SK-N-SH treated with all-trans-retinoic acid at 6 μM for 48 hours (cell line): ENCODE data around the gene IRS2.

ENCODE experiments used
- ATAC-seq: fragments of 200-7000 bp; cut with Tn5 transposase; 3 replicates; pipeline ENCODE4 v1.9.1; 2020; ENCODE audit warnings: mild to moderate bottlenecking, moderate library complexity
- ARNTL ChIP-seq: fragments of 450-650 bp; formaldehyde crosslinking; IDR thresholded peaks from 2 replicates; pipeline ENCODE4 v1.5.0; 2020; ENCODE audit warnings: low read depth, mild to moderate bottlenecking, moderate library complexity, borderline replicate concordance
- BACH2 ChIP-seq: fragments of 250-450 bp; sonication (Bioruptor Pico); IDR thresholded peaks from 2 replicates; pipeline ENCODE4 v1.9.0; 2021; ENCODE audit warnings: mild to moderate bottlenecking, borderline replicate concordance
- CREB5 ChIP-seq: fragments of 250-450 bp; sonication (Bioruptor Pico); IDR thresholded peaks from 2 replicates; pipeline ENCODE4 v1.5.1; 2020; ENCODE audit warnings: low read depth, mild to moderate bottlenecking, moderate library complexity
- CSDC2 ChIP-seq: fragments of 250-450 bp; sonication (Bioruptor Pico); IDR thresholded peaks from 2 replicates; pipeline ENCODE4 v1.5.0; 2020; ENCODE audit warnings: mild to moderate bottlenecking, moderate library complexity
- CSRNP3 ChIP-seq: fragments of 250-450 bp; sonication (Bioruptor Pico); IDR thresholded peaks from 2 replicates; pipeline ENCODE4 v1.5.1; 2021; ENCODE audit warnings: mild to moderate bottlenecking, moderate library complexity
- ESRRG ChIP-seq: fragments of 250-450 bp; sonication (Bioruptor Pico); IDR thresholded peaks from 2 replicates; pipeline ENCODE4 v1.6.1; 2021; ENCODE audit warnings: mild to moderate bottlenecking
- GLIS3 ChIP-seq: fragments of 250-450 bp; sonication (Bioruptor Pico); IDR thresholded peaks from 2 replicates; pipeline ENCODE4 v1.5.0; 2020; ENCODE audit warnings: mild to moderate bottlenecking, moderate library complexity
- ISL1 ChIP-seq: fragments of 250-450 bp; sonication (Bioruptor Pico); IDR thresholded peaks from 2 replicates; pipeline ENCODE4 v2.1.2; 2022; ENCODE audit warnings: mild to moderate bottlenecking, moderate library complexity
- OSR1 ChIP-seq: fragments of 250-450 bp; sonication (Bioruptor Pico); IDR thresholded peaks from 2 replicates; pipeline ENCODE4 v1.8.0; 2022; ENCODE audit warnings: moderate library complexity, mild to moderate bottlenecking, inconsistent platforms
- PATZ1 ChIP-seq: fragments of 250-450 bp; sonication (Bioruptor Pico); IDR thresholded peaks from 2 replicates; pipeline ENCODE4 v1.8.0; 2020; ENCODE audit warnings: mild to moderate bottlenecking, moderate library complexity, borderline replicate concordance
- POU6F1 ChIP-seq: fragments of 250-450 bp; sonication (Bioruptor Pico); IDR thresholded peaks from 2 replicates; pipeline ENCODE4 v1.8.0; 2021; ENCODE audit warnings: low read depth, mild to moderate bottlenecking, moderate library complexity, borderline replicate concordance
- SNAI2 ChIP-seq: fragments of 250-450 bp; sonication (Bioruptor Pico); IDR thresholded peaks from 2 replicates; pipeline ENCODE4 v1.5.0; 2020; ENCODE audit warnings: mild to moderate bottlenecking, moderate library complexity
- TCF4 ChIP-seq: fragments of 250-450 bp; sonication (Bioruptor Pico); IDR thresholded peaks from 2 replicates; pipeline ENCODE4 v1.8.0; 2021; ENCODE audit warnings: mild to moderate bottlenecking, moderate library complexity, borderline replicate concordance
- ZC3H10 ChIP-seq: fragments of 250-450 bp; sonication (Bioruptor Pico); IDR thresholded peaks from 2 replicates; pipeline ENCODE4 v1.5.1; 2021; ENCODE audit warnings: mild to moderate bottlenecking, moderate library complexity
- ZFP3 ChIP-seq: fragments of 250-450 bp; sonication (Bioruptor Pico); IDR thresholded peaks from 2 replicates; pipeline ENCODE4 v1.5.0; 2020; ENCODE audit warnings: mild to moderate bottlenecking, moderate library complexity
- ZNF565 ChIP-seq: fragments of 450-650 bp; formaldehyde crosslinking; conservative IDR thresholded peaks from 2 replicates; pipeline ENCODE4 v1.5.0; 2020; ENCODE audit warnings: low read depth, mild to moderate bottlenecking, moderate library complexity
- ZNF70 ChIP-seq: fragments of 450-650 bp; formaldehyde crosslinking; IDR thresholded peaks from 2 replicates; pipeline ENCODE4 v1.5.0; 2020; ENCODE audit warnings: mild to moderate bottlenecking, moderate library complexity
- ZNF8 ChIP-seq: fragments of 450-650 bp; formaldehyde crosslinking; IDR thresholded peaks from 2 replicates; pipeline ENCODE4 v1.5.0; 2020; ENCODE audit warnings: mild to moderate bottlenecking, moderate library complexity

IRS2 gene

GRCh38 chr13:109819874-109820273 is 33.5 kb upstream of the IRS2 start:
- no peak for ATAC-seq
- no peak for TF ChIP-seq ZNF565
- TF ChIP-seq ESRRG (CRISPR knock-in tag): no peak
- TF ChIP-seq ZFP3: no peak
- TF ChIP-seq ISL1 (CRISPR knock-in tag): no peak
- no peak for TF ChIP-seq CREB5 (CRISPR knock-in tag)
- TF ChIP-seq TCF4 (CRISPR knock-in tag): no peak
- no peak for TF ChIP-seq OSR1
- TF ChIP-seq CSRNP3: no peak
- no peak for TF ChIP-seq ZNF8 (CRISPR knock-in tag)
- no peak for TF ChIP-seq POU6F1 (CRISPR knock-in tag)
- no peak for TF ChIP-seq ZC3H10 (CRISPR knock-in tag)
- no peak for TF ChIP-seq ARNTL (CRISPR knock-in tag)
- TF ChIP-seq, all 23 proteins: peak for 0

- TF ChIP-seq ARNTL (CRISPR knock-in tag): no peak
- no peak for TF ChIP-seq PATZ1 (CRISPR knock-in tag)
- no peak for TF ChIP-seq POU6F1 (CRISPR knock-in tag)
- TF ChIP-seq ZNF565: no peak
Observed at GRCh38 chr13:109818886-109819285, 32.5 kb upstream of the IRS2 start.

GRCh38 chr13:109817591-109818535 is 31.5 kb upstream of the IRS2 start:
- no peak for TF ChIP-seq POU6F1 (CRISPR knock-in tag)
- no peak for TF ChIP-seq ARNTL (CRISPR knock-in tag)
- no peak for TF ChIP-seq BACH2 (CRISPR knock-in tag)
- TF ChIP-seq ZNF70 (CRISPR knock-in tag): no peak
- TF ChIP-seq SNAI2 (CRISPR knock-in tag): no peak
- TF ChIP-seq ZNF565: no peak
- TF ChIP-seq, all 23 proteins: peak for 0
- ATAC-seq: no peak

More at GRCh38 chr13:109818886-109819285, 32.5 kb upstream of the IRS2 start:
- peak; percentile 35; the same call in 2 of the 3 replicates for ATAC-seq

GRCh38 chr13:109816808-109817203 is 30.4 kb upstream of the IRS2 start:
- ATAC-seq: peak; percentile 65
- no peak for TF ChIP-seq GLIS3 (CRISPR knock-in tag)
- no peak for TF ChIP-seq ZNF70 (CRISPR knock-in tag)
- TF ChIP-seq CREB5 (CRISPR knock-in tag): no peak
- TF ChIP-seq CSDC2: no peak
- TF ChIP-seq ZNF565: no peak
- TF ChIP-seq CSRNP3: no peak
- TF ChIP-seq BACH2 (CRISPR knock-in tag): no peak
- no peak for TF ChIP-seq TCF4 (CRISPR knock-in tag)
- no peak for TF ChIP-seq POU6F1 (CRISPR knock-in tag)
